Stimulated activated CD4-positive, alpha-beta T cell treated with anti-CD3 and anti-CD28 coated beads, Interleukin-4, amount 100 ng/mL, for 4 hours (primary cell): Measurements from ENCODE around the gene LRRC75A.
"Not testable (repeated sequence)": the region's sequence is repeated elsewhere in the genome, so short reads cannot be mapped to it uniquely, and the experiment has no call there.

Experiments
- DNase-seq, 2 experiments: peaks; one replicate each; pipeline ENCODE4 v3.0.0-alpha.2; 2020

The LRRC75A gene

DNA sequence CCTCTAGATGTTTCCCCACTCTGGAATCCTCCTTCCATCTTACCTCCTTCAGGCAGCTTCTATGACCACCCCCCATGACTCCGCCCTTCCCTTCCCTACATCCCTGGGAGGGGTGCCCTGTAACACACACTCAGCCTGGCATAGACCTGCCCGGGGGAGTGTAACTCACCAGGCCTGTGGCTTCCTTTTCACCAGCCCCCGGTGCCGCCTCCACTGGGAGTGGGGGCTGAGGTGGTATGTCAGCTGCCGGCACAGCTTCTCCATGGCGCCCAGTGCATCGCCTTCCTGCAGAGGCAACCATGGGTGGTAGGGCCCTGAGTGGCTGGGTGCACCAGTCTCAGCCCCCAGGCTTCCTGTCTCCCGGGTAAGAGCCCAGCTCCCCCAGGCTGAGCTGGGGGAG is 44.3 kb downstream of the LRRC75A start:
- no peak for DNase-seq

DNA sequence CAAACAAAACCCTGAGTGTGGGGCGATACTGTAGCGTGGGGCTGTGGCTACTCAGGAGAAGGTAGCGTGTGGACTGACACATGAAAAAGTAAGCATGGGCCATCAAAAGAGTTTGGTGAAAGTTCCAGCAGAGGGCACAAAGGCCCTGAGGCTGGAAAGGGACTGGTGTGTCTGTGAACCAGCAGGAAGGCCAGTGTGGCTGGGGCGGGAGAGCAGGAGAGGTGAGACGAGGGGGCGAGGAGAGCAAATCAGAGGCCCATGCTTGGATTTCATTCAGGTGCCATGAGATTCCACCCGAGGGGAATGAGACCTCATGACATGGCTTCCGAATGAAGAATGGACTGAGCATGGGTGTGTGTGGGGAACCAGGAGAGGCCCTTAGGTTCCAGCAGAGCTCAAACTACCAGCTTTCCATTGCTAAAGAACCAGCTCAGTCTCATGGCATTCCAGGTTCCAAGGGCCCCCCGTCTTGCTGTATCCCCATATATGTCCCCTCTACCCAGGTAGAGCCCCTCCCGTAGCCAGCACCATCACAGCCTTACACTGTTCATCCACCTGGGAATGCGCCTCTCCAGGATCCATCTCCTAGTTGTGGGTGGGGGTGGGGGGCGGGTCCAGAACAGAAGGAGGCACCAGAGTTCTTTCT is 45.5 kb downstream of the LRRC75A start:
- DNase-seq = no peak

DNA sequence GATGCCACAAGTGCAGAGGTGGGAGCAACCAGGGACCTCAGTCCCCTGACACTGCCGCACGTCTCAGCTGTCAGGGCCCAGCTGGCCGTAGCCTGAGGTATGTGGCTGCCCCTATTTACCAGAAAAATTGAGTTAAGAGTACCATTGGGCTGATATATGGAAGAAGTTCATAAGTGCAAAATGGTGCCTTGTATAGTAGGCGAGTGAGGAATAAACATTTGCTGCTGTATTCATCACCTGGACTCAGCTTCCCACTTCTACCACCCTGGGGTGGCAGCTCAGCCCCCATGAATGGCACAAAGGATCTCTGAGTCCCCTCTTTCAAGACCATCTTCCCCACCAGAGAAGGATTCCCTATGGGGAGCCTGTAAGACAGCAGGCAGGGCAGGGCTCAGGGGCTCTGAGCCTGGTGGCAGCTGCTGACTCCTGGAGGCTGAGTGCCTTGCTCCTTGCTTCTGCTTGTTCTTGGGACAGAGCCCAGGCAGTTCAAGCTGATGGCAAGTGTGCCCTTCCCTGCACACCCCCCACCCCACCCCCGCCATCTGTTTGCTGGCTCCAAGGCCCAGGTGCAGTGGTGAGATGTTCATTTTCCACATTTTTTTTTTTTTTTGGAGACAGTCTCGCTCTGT is 47.6 kb downstream of the LRRC75A start:
- DNase-seq = no peak

DNA sequence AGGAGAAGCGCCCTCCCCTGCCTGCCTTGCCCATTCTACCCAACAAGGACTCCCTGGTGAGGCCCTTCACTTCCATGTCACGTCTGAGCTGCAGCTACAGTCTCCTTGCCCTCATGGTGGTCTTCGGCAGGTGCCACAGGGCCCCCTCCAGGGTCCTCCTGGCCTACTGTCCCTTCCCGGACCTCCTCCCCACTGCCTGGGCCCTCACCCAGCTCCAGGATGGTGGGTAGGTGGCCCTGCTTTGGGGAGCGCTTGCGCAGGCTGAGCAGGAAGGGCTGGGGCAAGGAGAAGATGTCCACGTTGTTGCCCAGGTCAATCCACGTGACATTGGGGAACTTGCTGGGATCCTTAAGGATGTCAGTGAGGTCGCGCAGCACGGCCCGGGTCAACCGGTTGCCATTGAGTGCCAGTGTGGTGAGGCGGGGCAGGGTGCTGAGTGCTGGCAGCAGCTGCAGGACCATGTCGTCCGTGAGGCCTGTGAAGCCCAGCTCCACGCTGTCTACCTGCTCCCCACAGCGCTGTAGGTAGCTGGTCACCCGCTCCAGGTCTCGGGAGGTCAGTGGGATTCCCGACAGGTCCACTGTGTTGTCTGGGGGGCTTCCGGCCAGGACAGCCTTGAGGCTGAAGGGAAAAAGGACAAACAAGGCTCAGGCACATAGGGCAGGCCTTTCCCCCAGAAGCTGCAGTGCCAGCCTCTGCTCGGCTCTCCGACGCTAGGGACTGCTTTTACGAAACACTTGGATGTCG is 48.3 kb downstream of the LRRC75A start:
- DNase-seq = peak in 1 of 2 experiments; percentile 38

DNA sequence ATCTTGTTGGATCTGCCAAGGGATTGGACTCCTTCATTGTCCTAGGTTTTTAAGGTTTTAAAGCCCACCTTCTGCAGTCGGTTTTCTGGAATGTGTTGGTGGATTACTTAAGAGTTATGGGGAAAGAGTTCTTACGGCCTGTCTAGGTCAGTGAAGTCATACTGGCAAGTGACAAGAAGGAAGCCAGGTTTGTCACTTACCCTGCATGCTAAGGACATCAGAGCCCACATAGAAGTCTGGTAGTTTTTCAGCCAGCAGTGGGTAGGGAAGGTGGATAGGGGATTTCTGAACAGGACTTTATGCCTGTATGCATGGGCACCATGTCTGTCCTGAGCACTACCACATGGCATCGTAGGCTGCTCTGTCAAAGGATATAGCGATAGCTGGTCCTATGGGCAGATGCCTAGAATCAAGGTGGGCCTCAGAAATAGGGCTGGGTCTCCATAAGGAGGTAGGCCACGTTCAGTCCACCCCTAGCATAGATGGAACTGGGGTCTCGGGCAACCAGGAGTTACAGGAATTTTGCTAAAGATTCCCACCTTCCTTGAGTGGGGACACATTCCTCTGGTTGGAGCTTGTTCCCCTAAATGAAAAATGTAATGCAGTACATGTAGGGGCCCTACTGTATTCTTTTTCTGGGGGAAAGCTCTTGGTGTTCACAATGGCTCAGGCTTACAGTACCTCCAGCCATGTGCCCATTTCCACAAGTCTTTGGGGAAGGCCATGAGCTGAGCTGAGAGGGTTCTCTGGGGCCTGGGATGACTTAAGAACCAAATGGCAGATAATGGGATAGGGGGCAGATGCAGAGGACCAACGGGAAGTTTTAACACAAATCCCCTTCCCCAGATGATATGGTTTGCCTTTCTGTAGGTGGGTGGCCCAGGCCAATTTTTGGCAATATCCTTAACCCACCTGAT is 49.1 kb downstream of the LRRC75A start:
- no peak for DNase-seq

DNA sequence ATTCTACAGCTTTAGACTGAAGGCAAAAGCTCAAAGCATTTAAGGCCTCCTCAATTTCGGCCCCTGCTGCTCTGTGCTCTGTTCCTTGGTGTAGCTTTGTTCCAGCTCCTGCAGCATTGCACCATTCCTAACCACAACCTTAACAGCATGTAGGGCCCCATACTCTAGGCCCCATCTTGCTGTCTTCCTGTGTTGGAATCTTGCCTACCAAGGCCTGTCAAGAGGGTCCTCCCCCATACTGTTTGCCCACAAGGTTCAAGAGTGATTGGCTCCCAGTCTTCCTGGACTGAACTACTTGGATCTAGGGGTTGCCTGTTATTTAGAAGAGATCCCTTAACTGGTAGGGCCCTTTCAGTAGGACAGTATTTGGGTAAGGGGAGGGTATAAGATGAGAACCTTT is 49.9 kb downstream of the LRRC75A start:
- DNase-seq = no peak

DNA sequence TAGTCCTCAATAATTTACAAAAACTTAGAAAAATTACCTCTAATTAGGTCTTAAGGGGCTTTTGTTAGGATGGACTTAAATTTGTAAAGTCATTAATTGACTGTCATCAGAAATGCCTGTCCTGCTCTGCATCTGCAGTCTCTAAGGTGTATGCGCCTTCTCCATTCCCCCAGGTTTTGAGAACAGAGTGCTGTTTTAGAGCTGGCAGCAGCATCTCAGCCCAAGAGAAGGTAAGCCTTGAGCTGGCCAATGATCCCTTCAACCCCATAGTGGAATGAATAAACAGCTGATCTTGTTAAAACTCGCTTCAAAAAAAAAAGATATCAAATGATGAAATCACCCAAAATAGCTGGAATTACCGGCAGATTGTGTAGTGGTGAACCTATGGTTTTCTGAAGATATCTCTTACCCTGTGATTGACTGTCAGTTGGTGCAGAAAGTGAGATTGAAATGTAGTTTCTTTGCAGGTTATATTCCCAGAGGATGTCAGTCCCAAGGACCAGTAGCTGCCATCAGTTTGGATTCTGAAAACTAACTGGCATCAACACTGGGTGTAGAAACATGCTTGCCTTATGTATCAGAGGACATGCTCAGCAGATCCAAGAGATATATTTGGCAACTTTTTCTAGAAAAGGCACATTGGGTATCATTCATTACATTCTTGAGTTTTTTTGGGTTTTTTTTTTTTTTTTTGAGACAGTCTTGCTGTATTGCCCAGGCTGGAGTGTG is 50.9 kb downstream of the LRRC75A start:
- DNase-seq = no peak

DNA sequence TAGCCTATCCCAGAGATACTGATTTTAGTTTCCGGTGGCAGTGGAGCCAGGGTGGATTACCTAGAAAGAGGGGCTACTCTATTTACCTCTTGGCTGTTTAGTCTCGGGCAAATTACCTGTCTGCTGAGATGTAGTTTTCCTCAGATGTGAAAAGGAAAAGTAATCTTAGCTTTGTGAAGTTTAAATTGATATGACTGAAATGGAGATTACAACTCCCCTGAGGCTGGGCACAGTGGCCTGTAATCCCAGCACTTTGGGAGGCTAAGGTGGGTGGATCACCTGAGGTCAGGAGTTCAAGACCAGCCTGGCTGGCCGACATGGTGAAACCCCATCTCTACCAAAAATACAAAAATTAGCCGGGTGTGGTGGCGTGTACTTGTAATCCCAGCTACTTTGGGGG is 51.6 kb downstream of the LRRC75A start:
- DNase-seq = not testable (repeated sequence)

DNA sequence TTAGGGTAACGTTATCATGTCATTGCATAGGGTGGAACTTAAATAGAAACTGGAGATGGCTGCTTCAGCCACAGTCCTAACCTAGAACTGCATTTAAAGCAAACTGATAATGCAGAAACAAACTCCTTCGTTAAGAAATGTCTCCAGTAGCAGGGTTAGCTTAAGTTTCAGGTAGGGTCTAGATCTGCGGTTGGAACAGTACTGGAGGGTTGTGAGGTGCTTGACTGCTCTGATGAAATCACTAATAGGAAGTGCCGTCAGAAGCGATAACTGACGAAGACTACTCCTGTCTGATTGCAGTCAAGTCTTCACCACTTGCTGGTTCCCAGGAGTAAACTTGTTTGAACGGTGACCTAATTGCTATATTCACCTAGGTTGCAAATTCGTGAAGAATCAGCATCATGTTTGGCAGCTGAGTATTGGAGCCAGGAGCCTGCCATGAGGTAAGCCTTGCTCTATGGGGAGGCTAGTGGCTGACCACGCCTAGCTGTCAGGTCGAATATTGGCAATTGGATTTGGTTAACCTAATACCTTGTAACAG is 52.1 kb downstream of the LRRC75A start:
- peak in 1 of 2 experiments; percentile 43 for DNase-seq

DNA sequence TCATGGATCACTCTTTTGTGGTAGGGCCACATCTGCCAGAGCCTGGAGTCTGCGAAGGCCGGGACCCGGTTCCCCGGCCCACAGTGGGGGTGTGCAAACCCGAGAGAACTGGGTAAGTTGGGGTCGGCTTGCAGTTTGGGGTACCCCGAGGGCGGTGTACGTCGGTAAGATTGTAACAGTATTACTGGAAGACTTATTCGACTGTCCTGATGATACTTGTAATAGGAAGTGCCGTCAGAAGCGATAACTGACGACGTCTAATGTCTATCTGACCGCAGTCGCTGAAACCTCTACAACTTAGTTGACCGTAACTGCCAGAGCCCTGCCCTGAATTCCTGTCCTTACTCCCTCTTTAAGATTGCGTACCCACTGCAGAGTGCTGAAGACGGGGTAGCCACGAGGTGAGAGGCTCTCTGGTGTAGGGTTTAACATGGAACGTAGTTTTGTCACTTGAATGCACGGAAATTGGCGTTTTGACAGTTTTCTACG is 52.6 kb downstream of the LRRC75A start:
- no peak for DNase-seq

DNA sequence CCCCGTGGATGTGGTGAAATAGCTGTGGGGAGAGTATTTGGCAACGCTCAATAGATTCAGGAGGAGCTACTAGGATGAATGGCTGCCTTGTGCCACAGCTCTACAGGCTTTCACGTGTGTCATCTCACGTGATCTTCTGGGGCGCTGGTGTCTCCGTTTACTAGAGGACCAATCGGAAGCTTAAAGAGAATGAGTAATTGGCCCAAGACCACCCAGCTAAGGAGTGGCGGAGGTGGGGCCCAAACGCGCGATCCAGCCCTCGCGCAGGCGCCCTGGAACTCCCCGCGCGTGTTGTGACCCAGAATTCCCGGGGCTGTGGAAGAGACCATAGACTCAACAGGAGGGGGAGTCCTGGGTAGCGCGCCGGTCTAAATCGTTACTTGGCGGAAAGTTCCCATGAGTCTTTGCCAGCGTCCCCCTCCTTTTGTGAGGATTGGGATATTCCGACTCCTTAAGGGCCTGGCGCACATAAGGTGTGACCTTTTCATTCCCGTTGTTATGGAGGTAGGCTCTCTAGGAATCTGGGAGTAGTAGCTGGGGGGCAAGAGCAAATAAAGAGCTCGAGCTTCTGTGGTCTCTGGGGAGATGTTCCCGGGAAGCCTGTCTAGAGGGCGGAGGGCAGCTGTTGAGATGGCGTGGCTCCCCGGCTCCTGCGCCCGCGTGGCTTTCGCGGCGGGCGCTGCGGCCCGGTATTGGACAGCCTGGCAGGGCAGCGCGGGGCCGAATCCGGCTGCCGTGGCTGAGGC is 53.3 kb downstream of the LRRC75A start:
- DNase-seq = peak; percentile 88 to 97

DNA sequence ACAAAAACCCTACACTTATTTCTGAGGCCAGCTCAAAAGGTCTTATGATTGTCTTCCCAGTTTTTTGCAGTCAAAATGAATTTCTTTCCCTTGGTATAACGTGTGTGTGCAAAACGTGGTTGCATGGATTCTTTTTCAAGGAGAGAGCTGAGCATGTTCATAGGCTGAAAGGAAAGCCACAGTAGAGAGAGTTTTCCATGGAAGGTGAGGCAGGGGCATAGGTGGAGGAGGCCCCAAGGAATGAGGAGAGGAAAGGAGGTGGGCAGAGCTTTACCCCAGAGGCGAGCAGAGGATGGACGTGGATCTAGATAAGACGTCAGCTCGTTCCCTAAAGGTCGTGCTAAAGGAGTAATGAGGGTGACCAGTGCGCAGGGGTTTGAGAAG is 53.8 kb downstream of the LRRC75A start:
- DNase-seq = no peak

DNA sequence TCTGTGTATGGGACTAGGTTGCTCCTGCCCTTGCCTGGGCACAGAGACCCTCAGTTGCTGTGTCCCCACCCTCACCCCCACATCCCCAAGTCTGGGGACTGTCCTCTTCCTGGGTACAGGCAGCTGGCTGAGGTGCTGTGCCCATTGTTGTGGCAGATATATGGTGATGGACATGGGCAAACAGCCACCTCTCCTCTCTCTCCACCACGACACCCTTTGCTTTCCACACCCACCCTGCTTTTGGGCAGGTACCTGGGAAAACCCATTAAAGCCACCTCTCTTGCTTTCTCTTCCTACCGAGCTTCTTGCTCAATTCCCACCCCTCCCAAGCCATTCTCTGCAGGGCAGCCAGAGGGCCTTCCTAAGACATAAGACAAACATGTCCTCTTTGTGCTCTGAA is 54.9 kb downstream of the LRRC75A start:
- DNase-seq = no peak

DNA sequence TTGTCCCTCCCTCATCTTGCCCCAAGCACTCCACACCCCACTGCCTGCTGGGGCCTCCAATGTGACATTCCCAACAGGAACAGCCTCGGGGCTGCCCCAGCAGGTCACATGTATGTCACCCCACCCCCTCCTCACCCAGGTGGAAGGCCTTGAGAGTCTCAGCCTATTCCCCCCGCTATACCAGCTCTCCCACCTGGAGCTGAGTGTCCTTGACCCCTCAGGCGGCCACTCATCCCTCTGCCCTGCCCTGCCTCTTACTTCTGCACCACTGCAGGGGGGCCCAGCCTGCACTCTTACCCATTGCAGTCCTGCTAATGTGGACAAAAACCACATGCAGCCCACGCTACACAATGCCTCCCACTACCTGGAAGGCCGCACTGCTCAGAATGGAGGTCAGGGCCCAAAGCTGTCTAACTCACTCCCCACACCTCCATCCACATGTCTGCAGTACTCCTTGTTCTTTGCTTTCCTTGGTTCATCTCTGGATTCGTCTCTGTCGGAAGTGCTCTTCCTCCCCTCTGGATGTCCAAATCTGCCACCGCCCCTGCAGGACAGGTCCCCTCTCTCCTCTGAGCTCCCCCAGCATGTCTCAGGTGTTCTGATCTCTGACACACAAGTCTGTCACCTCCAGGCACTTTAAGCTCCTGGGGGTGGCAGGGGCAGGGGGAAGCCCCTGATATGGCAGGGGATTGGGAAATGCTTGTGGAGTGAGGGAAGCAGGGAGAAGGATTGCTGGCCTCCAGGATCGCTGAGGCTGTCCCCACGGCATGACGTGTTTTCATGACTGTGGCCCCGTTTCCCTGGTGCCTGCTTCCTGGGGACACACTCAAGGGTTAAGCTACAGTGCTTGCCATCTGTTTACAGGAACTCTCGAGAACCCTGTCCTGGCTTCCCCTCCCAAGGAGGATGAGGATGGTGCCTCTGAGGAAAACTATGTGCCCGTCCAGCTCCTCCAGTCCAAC is 55.8 kb downstream of the LRRC75A start:
- DNase-seq = no peak

DNA sequence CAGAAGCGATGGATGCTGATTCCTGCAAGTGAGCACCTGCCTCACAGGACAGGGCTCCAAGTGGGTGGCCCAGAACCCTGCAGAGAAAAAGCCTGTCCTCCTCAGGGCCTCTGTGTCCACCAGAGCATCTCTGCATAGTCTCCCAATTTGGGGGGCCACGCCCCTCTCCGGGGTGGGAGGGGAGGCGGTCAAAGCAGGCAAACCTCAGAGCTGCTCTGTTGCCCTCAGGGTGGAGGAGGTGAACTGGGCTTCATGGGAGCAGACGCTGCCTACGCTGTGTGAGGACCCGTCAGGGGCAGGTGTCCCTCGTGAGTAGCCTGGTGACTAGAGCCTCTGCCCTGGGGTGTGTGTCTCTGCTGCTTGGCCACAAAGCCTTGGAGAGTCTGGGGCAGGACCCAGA is 57.3 kb downstream of the LRRC75A start:
- DNase-seq = no peak

DNA sequence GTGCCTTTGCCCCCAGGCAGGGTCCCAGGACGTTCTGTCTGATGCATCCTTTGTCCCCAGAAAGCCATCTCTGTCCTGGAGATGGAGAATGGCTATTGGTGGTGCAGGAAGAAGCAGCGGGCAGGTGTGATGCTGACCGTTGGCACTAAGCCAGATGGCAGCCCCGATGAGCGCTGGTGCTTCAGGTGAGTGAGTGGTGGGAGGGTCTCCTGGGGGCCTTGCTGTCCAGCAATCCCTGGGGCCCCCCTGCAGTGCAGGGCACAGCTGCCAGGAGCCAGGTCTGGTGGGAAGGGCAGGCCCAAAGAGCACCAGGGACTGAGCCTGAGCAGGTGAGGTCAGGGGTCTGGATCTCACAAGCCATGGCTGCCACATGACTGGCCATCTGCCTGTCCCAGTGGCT is 58.5 kb downstream of the LRRC75A start:
- DNase-seq = no peak

DNA sequence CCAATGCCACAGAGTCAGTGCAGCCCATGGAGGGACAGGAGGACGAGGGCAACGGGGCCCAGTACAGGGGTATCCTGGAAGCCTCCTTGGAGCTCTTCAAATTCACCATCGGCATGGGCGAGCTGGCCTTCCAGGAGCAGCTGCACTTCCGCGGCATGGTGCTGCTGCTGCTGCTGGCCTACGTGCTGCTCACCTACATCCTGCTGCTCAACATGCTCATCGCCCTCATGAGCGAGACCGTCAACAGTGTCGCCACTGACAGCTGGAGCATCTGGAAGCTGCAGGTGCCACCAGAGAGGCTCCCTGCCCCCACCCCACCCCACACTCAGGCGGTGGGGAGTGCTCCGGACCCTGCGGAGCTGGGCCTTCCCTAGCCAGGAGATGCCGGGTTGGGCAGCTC is 60.0 kb downstream of the LRRC75A start:
- DNase-seq = no peak

DNA sequence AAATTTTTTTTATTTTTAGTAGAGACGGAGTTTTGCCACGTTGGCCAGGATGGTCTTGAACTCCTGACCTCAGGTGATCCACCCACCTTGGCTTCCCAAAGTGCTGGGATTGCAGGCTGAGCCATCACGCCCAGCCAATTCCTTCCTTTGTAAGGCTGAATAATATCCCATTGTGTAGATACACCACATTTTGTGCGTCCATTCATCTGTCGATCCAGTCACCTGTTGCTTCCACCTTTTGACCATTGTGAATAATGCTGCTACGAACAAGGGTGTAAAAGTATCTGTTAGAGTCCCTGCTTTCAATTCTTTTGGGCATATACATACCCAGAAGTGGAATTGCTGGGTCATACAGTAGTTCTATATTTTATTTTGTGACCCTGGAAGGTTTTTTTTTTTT is 61.3 kb downstream of the LRRC75A start:
- no peak for DNase-seq

DNA sequence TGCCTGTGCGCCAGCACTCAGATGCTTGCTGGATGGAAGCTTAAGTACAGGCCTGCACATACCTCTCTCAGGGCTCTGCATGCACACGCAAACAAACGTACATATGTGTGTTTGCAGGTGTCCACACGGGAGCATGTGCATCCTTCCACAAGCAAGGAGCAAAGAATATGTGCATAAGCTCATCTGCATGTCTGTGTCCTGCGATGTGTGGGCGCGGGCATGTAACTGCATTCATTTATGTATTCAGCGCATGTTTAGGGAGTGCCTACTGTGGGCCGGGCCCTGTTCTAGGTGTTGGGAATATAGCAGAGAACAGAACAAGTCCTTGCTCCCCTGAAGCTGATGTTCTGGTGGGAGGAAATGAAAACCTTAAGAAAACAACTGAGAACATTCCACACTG is 62.9 kb downstream of the LRRC75A start:
- DNase-seq = no peak
